Mesendoderm (in vitro differentiated cells): ENCODE measurements around the gene PTPN12.
A peak's percentile ranks its signal among the peaks of the same experiment; 100 is the strongest.

ENCODE experiments used
- DNase-seq: peaks from one replicate; pipeline ENCODE4 v3.0.0; 2013
- H2AK5ac ChIP-seq: 2 replicates; pipeline ENCODE4 v1.6.1; 2013; ENCODE audit warnings: low read length, inconsistent platforms
- H2BK120ac ChIP-seq: 2 replicates; pipeline ENCODE4 v1.6.1; 2013; ENCODE audit warnings: low read depth, mild to moderate bottlenecking, low read length, moderate library complexity, mixed read lengths
- H2BK15ac ChIP-seq: replicated peaks from 2 replicates; pipeline ENCODE4 v1.6.1; 2013; ENCODE audit warnings: low read depth, mild to moderate bottlenecking, moderate library complexity
- H2BK5ac ChIP-seq: 2 replicates; pipeline ENCODE4 v1.6.1; 2013; ENCODE audit warnings: low read length, inconsistent platforms
- H3K18ac ChIP-seq: 2 replicates; pipeline ENCODE4 v1.6.1; 2013; ENCODE audit warnings: mild to moderate bottlenecking, low read length, mixed read lengths
- H3K23ac ChIP-seq: one replicate; pipeline ENCODE4 v1.6.1; 2013; ENCODE audit warnings: low read length
- H3K27ac ChIP-seq: 2 replicates; pipeline ENCODE4 v1.5.1; 2013; ENCODE audit warnings: low read depth, mild to moderate bottlenecking, inconsistent platforms, low read length, moderate library complexity
- H3K27me3 ChIP-seq: 2 replicates; pipeline ENCODE4 v1.6.1; 2013; ENCODE audit warnings: low read length, control low read depth, mild to moderate bottlenecking, inconsistent platforms; ENCODE audit not compliant: insufficient read depth, poor library complexity
- H3K36me3 ChIP-seq: 2 replicates; pipeline ENCODE4 v1.6.1; 2013; ENCODE audit warnings: low read length, inconsistent platforms; ENCODE audit not compliant: control insufficient read depth, insufficient read depth
- H3K4ac ChIP-seq: one replicate; pipeline ENCODE4 v1.6.1; 2013; ENCODE audit warnings: low read depth, mild to moderate bottlenecking, low read length, moderate library complexity
- H3K4me1 ChIP-seq: 2 replicates; pipeline ENCODE4 v1.6.1; 2013; ENCODE audit warnings: low read depth, low read length, inconsistent platforms; ENCODE audit not compliant: control insufficient read depth
- H3K4me2 ChIP-seq: 2 replicates; pipeline ENCODE4 v1.6.1; 2013; ENCODE audit warnings: low read length
- H3K4me3 ChIP-seq: 2 replicates; pipeline ENCODE4 v1.5.1; 2013; ENCODE audit warnings: mild to moderate bottlenecking, low read length
- H3K56ac ChIP-seq: one replicate; pipeline ENCODE4 v1.6.1; 2013; ENCODE audit warnings: low read length
- H3K79me1 ChIP-seq: 2 replicates; pipeline ENCODE4 v1.6.1; 2013; ENCODE audit warnings: low read length, inconsistent platforms
- H3K79me2 ChIP-seq: 2 replicates; pipeline ENCODE4 v1.6.1; 2013; ENCODE audit warnings: mild to moderate bottlenecking, low read length; ENCODE audit not compliant: control insufficient read depth, insufficient read depth
- H3K9ac ChIP-seq: 2 replicates; pipeline ENCODE4 v1.6.1; 2013; ENCODE audit warnings: low read length, inconsistent platforms
- H4K5ac ChIP-seq: one replicate; pipeline ENCODE4 v1.6.1; 2013; ENCODE audit warnings: low read length
- H4K8ac ChIP-seq: one replicate; pipeline ENCODE4 v1.6.1; 2013; ENCODE audit warnings: low read depth, mild to moderate bottlenecking, control low read depth, low read length, moderate library complexity
- WGBS: extraction: QIAGEN DNeasy Blood & Tissue Kit; methylation state at CpG from one replicate; pipeline ENCODE4 v1.1.7; 2013; ENCODE audit warnings: low lambda C conversion rate, missing lambda C conversion rate; ENCODE audit not compliant: insufficient coverage; ENCODE audit errors: extremely low coverage; 5-methylcytosine and 5-hydroxymethylcytosine counted together

Gene PTPN12

GRCh38 chr7:77558284-77558967 is 21.3 kb downstream of the PTPN12 start:
- peaks cover 76% of the 10 kb centered on the region for H3K79me2 ChIP-seq
- no CpG with 5 or more reads among the region's 2 CpGs for WGBS
- H2BK120ac ChIP-seq = no peak overlapping the region
- no peak overlapping the region for H3K23ac ChIP-seq
- no peak overlapping the region for H3K27ac ChIP-seq
- no peak overlapping the region for H2BK15ac ChIP-seq
- no peak overlapping the region for H3K4me2 ChIP-seq
- no peak overlapping the region for H3K9ac ChIP-seq
- H4K5ac ChIP-seq = no peak overlapping the region
- no peak overlapping the region for H2BK5ac ChIP-seq
- no peaks in the 10 kb centered on the region for H3K36me3 ChIP-seq
- H4K8ac ChIP-seq = no peak overlapping the region
- no peak overlapping the region for H3K18ac ChIP-seq
- no peak overlapping the region for H3K4ac ChIP-seq
- no peak for DNase-seq
- H2AK5ac ChIP-seq = no peak overlapping the region
- peaks cover 3% of the 10 kb centered on the region for H3K79me1 ChIP-seq
- H3K56ac ChIP-seq = no peak overlapping the region
- H3K27me3 ChIP-seq = no peaks in the 10 kb centered on the region
- H3K4me3 ChIP-seq = no peak overlapping the region
- no peaks in the 10 kb centered on the region for H3K4me1 ChIP-seq

GRCh38 chr7:77561352-77561751 is 24.3 kb downstream of the PTPN12 start:
- H3K4me2 ChIP-seq = no peak overlapping the region
- 100% methylated on average over 1 of the region's 3 CpGs for WGBS
- peaks cover 74% of the 10 kb centered on the region for H3K79me2 ChIP-seq
- no peak overlapping the region for H4K5ac ChIP-seq
- H3K27me3 ChIP-seq = no peaks in the 10 kb centered on the region
- no peak overlapping the region for H3K9ac ChIP-seq
- H3K4me1 ChIP-seq = no peaks in the 10 kb centered on the region
- DNase-seq = no peak
- no peak overlapping the region for H2AK5ac ChIP-seq
- no peak overlapping the region for H3K4me3 ChIP-seq
- H3K4ac ChIP-seq = no peak overlapping the region
- H3K18ac ChIP-seq = no peak overlapping the region
- no peak overlapping the region for H2BK15ac ChIP-seq
- H3K27ac ChIP-seq = no peak overlapping the region
- no peak overlapping the region for H4K8ac ChIP-seq
- H2BK5ac ChIP-seq = no peak overlapping the region
- H3K79me1 ChIP-seq = peaks cover 3% of the 10 kb centered on the region
- no peak overlapping the region for H3K56ac ChIP-seq
- no peak overlapping the region for H2BK120ac ChIP-seq
- H3K36me3 ChIP-seq = no peaks in the 10 kb centered on the region
- no peak overlapping the region for H3K23ac ChIP-seq

GRCh38 chr7:77563275-77563674 is 26.2 kb downstream of the PTPN12 start:
- H4K8ac ChIP-seq = peak overlapping the region; percentile 28
- no peak overlapping the region for H2BK120ac ChIP-seq
- no peak overlapping the region for H3K18ac ChIP-seq
- no peak overlapping the region for H3K23ac ChIP-seq
- no peak overlapping the region for H2BK5ac ChIP-seq
- no peaks in the 10 kb centered on the region for H3K27me3 ChIP-seq
- H4K5ac ChIP-seq = no peak overlapping the region
- H2BK15ac ChIP-seq = no peak overlapping the region
- H3K4ac ChIP-seq = no peak overlapping the region
- WGBS = no CpG with 5 or more reads among the region's 2 CpGs
- peaks cover 67% of the 10 kb centered on the region for H3K79me2 ChIP-seq
- H2AK5ac ChIP-seq = no peak overlapping the region
- no peak overlapping the region for H3K9ac ChIP-seq
- H3K56ac ChIP-seq = no peak overlapping the region
- no peak overlapping the region for H3K4me3 ChIP-seq
- peaks cover 3% of the 10 kb centered on the region for H3K79me1 ChIP-seq
- no peaks in the 10 kb centered on the region for H3K4me1 ChIP-seq
- no peak overlapping the region for H3K27ac ChIP-seq
- DNase-seq = no peak
- no peak overlapping the region for H3K4me2 ChIP-seq
- H3K36me3 ChIP-seq = no peaks in the 10 kb centered on the region

- Histone ChIP-seq H3K9ac (no peak overlapping the region), H2AK5ac (no peak overlapping the region), H3K27ac (no peak overlapping the region), H3K36me3 (no peaks in the 10 kb centered on the region), H3K4me1 (peaks cover 2% of the 10 kb centered on the region), H4K5ac (no peak overlapping the region), H2BK15ac (no peak overlapping the region), H3K18ac (no peak overlapping the region), H4K8ac (no peak overlapping the region), H3K56ac (no peak overlapping the region), H3K27me3 (no peaks in the 10 kb centered on the region), H3K4ac (no peak overlapping the region), H3K79me2 (peaks cover 57% of the 10 kb centered on the region), H2BK5ac (no peak overlapping the region), H3K4me2 (no peak overlapping the region), H3K4me3 (no peak overlapping the region), H3K23ac (no peak overlapping the region), H2BK120ac (no peak overlapping the region), H3K79me1 (peaks cover 7% of the 10 kb centered on the region)
- no peak for DNase-seq
- no CpG with 5 or more reads among the region's 1 CpG for WGBS
These were observed 28.8 kb downstream of the PTPN12 start for GRCh38 chr7:77565917-77566316.

- H3K4me3 ChIP-seq = no peak overlapping the region
These were observed 29.3 kb downstream of the PTPN12 start for GRCh38 chr7:77566421-77566820.

More at GRCh38 chr7:77566421-77566820, 29.3 kb downstream of the PTPN12 start:
- no peak overlapping the region for H2BK15ac ChIP-seq
- peaks cover 52% of the 10 kb centered on the region for H3K79me2 ChIP-seq
- H2AK5ac ChIP-seq = no peak overlapping the region
- peaks cover 6% of the 10 kb centered on the region for H3K79me1 ChIP-seq
- H2BK120ac ChIP-seq = no peak overlapping the region
- no peaks in the 10 kb centered on the region for H3K36me3 ChIP-seq
- WGBS = no CpG with 5 or more reads among the region's 9 CpGs
- H3K4ac ChIP-seq = no peak overlapping the region
- H3K27me3 ChIP-seq = no peaks in the 10 kb centered on the region
- H3K4me2 ChIP-seq = no peak overlapping the region
- peak; percentile 42 for DNase-seq
- H3K56ac ChIP-seq = no peak overlapping the region
- H3K4me1 ChIP-seq = peaks cover 2% of the 10 kb centered on the region
- no peak overlapping the region for H4K8ac ChIP-seq
- H2BK5ac ChIP-seq = no peak overlapping the region
- H3K9ac ChIP-seq = no peak overlapping the region
- no peak overlapping the region for H3K23ac ChIP-seq
- no peak overlapping the region for H4K5ac ChIP-seq
- H3K18ac ChIP-seq = no peak overlapping the region
- no peak overlapping the region for H3K27ac ChIP-seq
